Breast epithelium (tissue), 3 donors: ENCODE data around the gene ARID3A.

ENCODE experiments used
- POLR2A ChIP-seq: fragments of 450-650 bp; IDR thresholded peaks from one replicate; pipeline ENCODE4 v1.6.1; 2016; ENCODE audit warnings: antibody characterized with exemption, mild to moderate bottlenecking, moderate library complexity
- TF ChIP-seq, protein P1 (sequence below), 3 donors: fragments of 450-650 bp; IDR thresholded peaks; one replicate each; pipeline ENCODE4 v1.5.1; 2016 to 2017; ENCODE audit warnings: antibody characterized with exemption in 3 of 3, mild to moderate bottlenecking in 3 of 3, moderate library complexity in 3 of 3

DNA sequence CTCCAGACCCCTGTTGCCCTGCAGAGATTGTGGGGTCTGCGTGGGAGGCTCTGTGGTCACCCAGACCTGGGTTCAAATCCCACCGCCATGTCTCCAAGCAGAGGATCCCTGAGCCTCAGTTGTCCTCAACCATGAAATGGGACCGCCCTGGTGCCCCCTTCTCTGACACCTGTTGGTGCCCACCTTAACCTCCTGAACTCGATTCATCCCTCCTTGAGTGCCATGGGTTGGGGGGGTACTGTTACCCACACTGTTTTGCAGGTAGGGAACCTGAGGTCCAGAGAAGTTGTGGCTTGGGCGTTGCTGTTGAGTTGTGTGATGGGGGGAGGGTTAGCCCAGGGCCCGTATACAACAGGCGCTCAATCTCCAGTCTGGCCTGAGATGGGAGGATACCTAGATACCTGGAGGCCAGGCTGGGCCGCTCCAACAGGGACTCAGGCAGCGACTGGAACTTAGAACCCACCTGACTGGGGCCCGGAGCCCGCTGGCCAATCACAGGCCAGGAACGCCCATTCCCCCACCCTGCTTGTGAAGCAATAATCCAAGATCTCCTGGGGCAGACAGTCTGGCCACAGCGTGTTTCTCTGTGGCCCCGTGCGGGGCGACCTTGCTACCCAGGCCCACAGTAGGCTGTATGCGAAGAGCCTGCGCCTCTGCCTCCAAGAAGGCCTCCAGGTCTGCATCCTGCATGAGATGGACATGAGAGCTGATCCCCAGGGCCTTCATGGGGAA is 2.8 kb downstream of the ARID3A start:
- TF ChIP-seq, protein P1, sequence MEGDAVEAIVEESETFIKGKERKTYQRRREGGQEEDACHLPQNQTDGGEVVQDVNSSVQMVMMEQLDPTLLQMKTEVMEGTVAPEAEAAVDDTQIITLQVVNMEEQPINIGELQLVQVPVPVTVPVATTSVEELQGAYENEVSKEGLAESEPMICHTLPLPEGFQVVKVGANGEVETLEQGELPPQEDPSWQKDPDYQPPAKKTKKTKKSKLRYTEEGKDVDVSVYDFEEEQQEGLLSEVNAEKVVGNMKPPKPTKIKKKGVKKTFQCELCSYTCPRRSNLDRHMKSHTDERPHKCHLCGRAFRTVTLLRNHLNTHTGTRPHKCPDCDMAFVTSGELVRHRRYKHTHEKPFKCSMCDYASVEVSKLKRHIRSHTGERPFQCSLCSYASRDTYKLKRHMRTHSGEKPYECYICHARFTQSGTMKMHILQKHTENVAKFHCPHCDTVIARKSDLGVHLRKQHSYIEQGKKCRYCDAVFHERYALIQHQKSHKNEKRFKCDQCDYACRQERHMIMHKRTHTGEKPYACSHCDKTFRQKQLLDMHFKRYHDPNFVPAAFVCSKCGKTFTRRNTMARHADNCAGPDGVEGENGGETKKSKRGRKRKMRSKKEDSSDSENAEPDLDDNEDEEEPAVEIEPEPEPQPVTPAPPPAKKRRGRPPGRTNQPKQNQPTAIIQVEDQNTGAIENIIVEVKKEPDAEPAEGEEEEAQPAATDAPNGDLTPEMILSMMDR (IDR thresholded peaks at IDR 0.05) = no peak
- TF ChIP-seq POLR2A = no peak
